ENCODE results near the gene NUP35. TPM values are rescaled to one million over a fixed set of nuclear protein-coding genes. Genes with fewer than 3 reads are reported as not detected.
A peak's percentile ranks its signal among the peaks of the same experiment; 100 is the strongest.
"Not testable (repeated sequence)": the region's sequence is repeated elsewhere in the genome, so short reads cannot be mapped to it uniquely, and the experiment has no call there.

The NUP35 gene
- total RNA-seq, 1 experiment from 2014 or later = 28.9 TPM

- Histone ChIP-seq H3K4me3 (ENCODE audit: low read depth in 2 of 2, low read length in 2 of 2) (no peak overlapping the region), H3K27me3 (ENCODE audit: control insufficient read depth, insufficient read depth, low read length) (no peaks in the 10 kb centered on the region), H3K4me1 (ENCODE audit: control insufficient read depth, insufficient read depth, low read length) (no peaks in the 10 kb centered on the region), H3K27ac (ENCODE audit: low read length) (no peak overlapping the region), H3K36me3 (ENCODE audit: control insufficient read depth, insufficient read depth, low read length) (no peaks in the 10 kb centered on the region), H3K9me3 (ENCODE audit: control insufficient read depth, insufficient read depth, low read depth, low read length) (no peaks in the 10 kb centered on the region)
- DNase-seq (ENCODE audit: low read depth, low spot score) (no peak), ATAC-seq (no peak)
- in situ Hi-C loops (cut with HindIII; ENCODE audit: low pct_unique_long_range_greater_than_20kb, low sequenced_read_pairs) = no loop called here
- intact Hi-C loops (cut with micrococcal nuclease; ENCODE audit: unreplicated experiment) = no loop called here
- no TSS peak for BruUV-seq (replicated peaks)
- ChIA-PET POLR2A (no interaction called here), CTCF (no interaction called here)
- TF ChIP-seq REST (IDR thresholded peaks at IDR 0.05; ENCODE audit: insufficient read depth in 1 of 2, low read depth in 2 of 2, low read length in 1 of 2) (no peak), SIN3A (IDR thresholded peaks at IDR 0.05; ENCODE audit: borderline replicate concordance, insufficient read depth, low read depth, low read length) (no peak), TCF7L2 (IDR thresholded peaks at IDR 0.05; ENCODE audit: low read depth, low read length) (no peak), POLR2AphosphoS5 (IDR thresholded peaks at IDR 0.05; ENCODE audit: low read depth, low read length) (no peak)
- TF ChIP-seq, protein P1, sequence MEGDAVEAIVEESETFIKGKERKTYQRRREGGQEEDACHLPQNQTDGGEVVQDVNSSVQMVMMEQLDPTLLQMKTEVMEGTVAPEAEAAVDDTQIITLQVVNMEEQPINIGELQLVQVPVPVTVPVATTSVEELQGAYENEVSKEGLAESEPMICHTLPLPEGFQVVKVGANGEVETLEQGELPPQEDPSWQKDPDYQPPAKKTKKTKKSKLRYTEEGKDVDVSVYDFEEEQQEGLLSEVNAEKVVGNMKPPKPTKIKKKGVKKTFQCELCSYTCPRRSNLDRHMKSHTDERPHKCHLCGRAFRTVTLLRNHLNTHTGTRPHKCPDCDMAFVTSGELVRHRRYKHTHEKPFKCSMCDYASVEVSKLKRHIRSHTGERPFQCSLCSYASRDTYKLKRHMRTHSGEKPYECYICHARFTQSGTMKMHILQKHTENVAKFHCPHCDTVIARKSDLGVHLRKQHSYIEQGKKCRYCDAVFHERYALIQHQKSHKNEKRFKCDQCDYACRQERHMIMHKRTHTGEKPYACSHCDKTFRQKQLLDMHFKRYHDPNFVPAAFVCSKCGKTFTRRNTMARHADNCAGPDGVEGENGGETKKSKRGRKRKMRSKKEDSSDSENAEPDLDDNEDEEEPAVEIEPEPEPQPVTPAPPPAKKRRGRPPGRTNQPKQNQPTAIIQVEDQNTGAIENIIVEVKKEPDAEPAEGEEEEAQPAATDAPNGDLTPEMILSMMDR (IDR thresholded peaks at IDR 0.05) = no peak
Observed at GRCh38 chr2:183166210-183166609, 42.0 kb downstream of the NUP35 start.

GRCh38 chr2:183166976-183167375 lies 42.7 kb downstream of the NUP35 start:
- POLR2A ChIA-PET; H3K27me3 ChIP-seq (ENCODE audit: control insufficient read depth, insufficient read depth, low read length); intact Hi-C loops (cut with micrococcal nuclease; ENCODE audit: unreplicated experiment); H3K4me3 ChIP-seq (ENCODE audit: low read depth in 2 of 2, low read length in 2 of 2); DNase-seq (ENCODE audit: low read depth, low spot score); H3K36me3 ChIP-seq (ENCODE audit: control insufficient read depth, insufficient read depth, low read length); H3K27ac ChIP-seq (ENCODE audit: low read length); H3K9me3 ChIP-seq (ENCODE audit: control insufficient read depth, insufficient read depth, low read depth, low read length); ATAC-seq; H3K4me1 ChIP-seq (ENCODE audit: control insufficient read depth, insufficient read depth, low read length); BruUV-seq (replicated peaks); CTCF ChIA-PET; in situ Hi-C loops (cut with HindIII; ENCODE audit: low pct_unique_long_range_greater_than_20kb, low sequenced_read_pairs): not testable (repeated sequence)

DNA sequence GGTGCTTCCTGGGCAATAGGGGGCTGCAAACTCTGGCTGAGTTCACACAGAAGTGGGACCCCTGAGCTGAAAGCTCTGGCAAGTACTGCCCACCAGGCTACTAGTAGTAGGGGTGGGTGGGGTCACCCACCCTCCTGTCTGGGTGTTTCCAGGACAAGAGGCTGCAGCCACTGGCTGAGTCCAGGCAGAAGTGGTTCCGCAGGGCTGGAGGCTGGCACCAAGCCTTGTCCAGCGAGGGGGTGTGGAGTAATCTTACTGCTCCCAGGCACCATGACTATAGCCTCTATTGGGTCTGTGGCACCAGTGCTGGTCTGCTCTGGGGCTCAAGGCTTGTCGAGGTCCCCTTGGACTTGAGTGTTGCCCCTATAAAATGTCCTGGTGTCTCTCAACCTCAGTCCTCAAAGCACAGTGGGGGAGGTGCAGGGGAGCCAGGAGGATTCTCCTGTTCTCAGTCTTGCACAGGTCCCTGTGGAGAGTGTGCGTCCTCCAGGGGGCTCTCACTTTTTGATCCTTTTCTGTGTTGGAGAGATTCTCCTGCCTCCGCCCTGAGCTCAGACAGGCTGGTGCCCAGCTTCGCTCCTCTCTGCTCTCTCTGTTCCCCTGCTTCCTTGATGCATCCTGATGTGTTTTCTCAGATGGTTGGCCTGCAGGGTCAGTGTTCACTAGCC lies 48.1 kb downstream of the NUP35 start:
- Histone ChIP-seq H3K9me3 (ENCODE audit: control insufficient read depth, insufficient read depth, low read depth, low read length) (no peaks in the 10 kb centered on the region), H3K4me3 (ENCODE audit: low read depth in 2 of 2, low read length in 2 of 2) (no peak overlapping the region), H3K27me3 (ENCODE audit: control insufficient read depth, insufficient read depth, low read length) (no peaks in the 10 kb centered on the region), H3K4me1 (ENCODE audit: control insufficient read depth, insufficient read depth, low read length) (no peaks in the 10 kb centered on the region), H3K27ac (ENCODE audit: low read length) (no peak overlapping the region), H3K36me3 (ENCODE audit: control insufficient read depth, insufficient read depth, low read length) (no peaks in the 10 kb centered on the region)
- ChIA-PET POLR2A (interaction anchor here (0.6 kb wide), 1 partner anchor 1056 kb away, joined by 3 read pairs; no protein-coding TSS in a partner anchor), CTCF (no interaction called here)
- DNase-seq (ENCODE audit: low read depth, low spot score) = no peak
- TF ChIP-seq SIN3A (IDR thresholded peaks at IDR 0.05; ENCODE audit: borderline replicate concordance, insufficient read depth, low read depth, low read length) = no peak
- no peak for TF ChIP-seq REST (IDR thresholded peaks at IDR 0.05; ENCODE audit: insufficient read depth in 1 of 2, low read depth in 2 of 2, low read length in 1 of 2)
- no peak for TF ChIP-seq POLR2AphosphoS5 (IDR thresholded peaks at IDR 0.05; ENCODE audit: low read depth, low read length)
- intact Hi-C loops (cut with micrococcal nuclease; ENCODE audit: unreplicated experiment) (no loop called here), in situ Hi-C loops (cut with HindIII; ENCODE audit: low pct_unique_long_range_greater_than_20kb, low sequenced_read_pairs) (no loop called here)
- ATAC-seq = peak; percentile 48; the same call in 1 of the 2 replicates
- no TSS peak for BruUV-seq (replicated peaks)

Data from Panc1 (cell line).